Testis (tissue), 3 donors: ENCODE results near the gene BIVM. TPM values are rescaled to one million over a fixed set of nuclear protein-coding genes. Genes with fewer than 3 reads are reported as not detected.

Source experiments
- DNase-seq: peaks from one replicate; pipeline ENCODE4 v3.0.0-alpha.2; 2019
- H3K27ac ChIP-seq, 2 donors: fragments of 200-600 bp; sonication (generic); one replicate each; pipeline ENCODE4 v1.5.1; 2019
- H3K27me3 ChIP-seq: fragments of 200-600 bp; sonication (generic); one replicate; pipeline ENCODE4 v1.5.1; 2019
- H3K36me3 ChIP-seq: fragments of 200-600 bp; sonication (generic); one replicate; pipeline ENCODE4 v1.5.1; 2017; ENCODE audit warnings: low read depth; ENCODE audit errors: missing control alignments
- H3K4me1 ChIP-seq: fragments of 200-600 bp; sonication (generic); one replicate; pipeline ENCODE4 v1.5.1; 2019
- H3K4me3 ChIP-seq, 2 donors: fragments of 200-600 bp; sonication (generic); one replicate each; pipeline ENCODE4 v1.5.1; 2017 to 2019
- H3K9me3 ChIP-seq: fragments of 200-600 bp; sonication (generic); one replicate; pipeline ENCODE4 v1.5.1; 2017
- POLR2A ChIP-seq: fragments of 450-650 bp; IDR thresholded peaks from one replicate; pipeline ENCODE4 v1.6.1; 2017; ENCODE audit warnings: antibody characterized with exemption, mild to moderate bottlenecking, moderate library complexity
- WGBS, 2 donors: methylation state at CpG; one replicate each; pipeline ENCODE4 v1.1.5; 2018; 5-methylcytosine and 5-hydroxymethylcytosine counted together
- intact Hi-C: fragments of 100-400 bp; cut with DNase I; formaldehyde crosslinking; loops from one replicate; pipeline ENCODE4 v1.15.1; 2023; ENCODE audit warnings: low total_unique reads
- polyA plus RNA-seq: library from polyadenylated mRNA; stranded (reverse); fragments of 350-450 nt; fragmentation: Illumina TruSeq; extraction: RNeasy Lipid Tissue Mini Kit (QIAGEN cat#74804); gene quantifications from one replicate; pipeline ENCODE4 v1.2.3, GENCODE V29; 2014; ENCODE audit warnings: low read depth, low replicate concordance; ENCODE audit not compliant: insufficient read depth
- total RNA-seq, 2 donors: library from RNA; depleted of rRNA; stranded (reverse); fragments of >200 nt; gene quantifications; one replicate each; pipeline ENCODE4 v1.2.3, GENCODE V29; 2016
- TF ChIP-seq, protein P1 (sequence below), 3 experiments: fragments of 450-650 bp in 2 of 3; fragments of 200-600 bp in 1 of 3; sonication (generic) in 1 of 3; IDR thresholded peaks; one replicate each; pipeline ENCODE4 v1.5.1; 2016 to 2019; ENCODE audit warnings: antibody characterized with exemption in 3 of 3, mild to moderate bottlenecking in 2 of 3, moderate library complexity in 1 of 3

The BIVM gene
- total and polyA plus RNA-seq, 3 donors from 2014 or later: 4.7 to 9.1 (median 8.4) TPM

DNA sequence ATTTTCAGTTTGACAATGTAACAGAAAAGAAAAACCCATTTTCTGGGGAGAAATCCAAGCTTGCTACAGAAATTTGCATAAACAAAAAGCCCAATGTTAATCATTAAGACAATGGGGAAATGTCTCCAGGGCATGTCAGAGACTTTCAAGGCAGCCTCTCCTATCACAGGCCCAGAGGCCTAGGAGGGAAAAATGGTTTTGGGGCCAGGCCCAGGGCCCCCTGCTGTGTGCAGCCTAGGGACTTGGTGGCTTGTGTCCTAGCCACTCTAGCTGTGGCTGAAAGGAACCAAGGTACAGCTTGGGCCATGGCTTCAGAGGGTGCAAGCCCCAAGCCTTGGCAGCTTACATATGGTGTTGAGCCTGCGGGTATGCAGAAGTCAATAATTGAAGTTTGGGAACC, 17.3 kb upstream of the BIVM start:
- no peaks in the 10 kb centered on the region for H3K4me1 ChIP-seq
- 100% methylated on average over 1 of the region's 1 CpG; no CpG with 5 or more reads in 1 of the 2 donors for WGBS, 2 donors
- no peak overlapping the region for H3K4me3 ChIP-seq
- H3K27me3 ChIP-seq: no peaks in the 10 kb centered on the region
- no peak for DNase-seq
- no peaks in the 10 kb centered on the region for H3K36me3 ChIP-seq
- intact Hi-C loops: no loop called here
- H3K9me3 ChIP-seq: no peaks in the 10 kb centered on the region
- TF ChIP-seq, protein P1, sequence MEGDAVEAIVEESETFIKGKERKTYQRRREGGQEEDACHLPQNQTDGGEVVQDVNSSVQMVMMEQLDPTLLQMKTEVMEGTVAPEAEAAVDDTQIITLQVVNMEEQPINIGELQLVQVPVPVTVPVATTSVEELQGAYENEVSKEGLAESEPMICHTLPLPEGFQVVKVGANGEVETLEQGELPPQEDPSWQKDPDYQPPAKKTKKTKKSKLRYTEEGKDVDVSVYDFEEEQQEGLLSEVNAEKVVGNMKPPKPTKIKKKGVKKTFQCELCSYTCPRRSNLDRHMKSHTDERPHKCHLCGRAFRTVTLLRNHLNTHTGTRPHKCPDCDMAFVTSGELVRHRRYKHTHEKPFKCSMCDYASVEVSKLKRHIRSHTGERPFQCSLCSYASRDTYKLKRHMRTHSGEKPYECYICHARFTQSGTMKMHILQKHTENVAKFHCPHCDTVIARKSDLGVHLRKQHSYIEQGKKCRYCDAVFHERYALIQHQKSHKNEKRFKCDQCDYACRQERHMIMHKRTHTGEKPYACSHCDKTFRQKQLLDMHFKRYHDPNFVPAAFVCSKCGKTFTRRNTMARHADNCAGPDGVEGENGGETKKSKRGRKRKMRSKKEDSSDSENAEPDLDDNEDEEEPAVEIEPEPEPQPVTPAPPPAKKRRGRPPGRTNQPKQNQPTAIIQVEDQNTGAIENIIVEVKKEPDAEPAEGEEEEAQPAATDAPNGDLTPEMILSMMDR (IDR thresholded peaks at IDR 0.05): no peak
- no peak for TF ChIP-seq POLR2A
- no peak overlapping the region for H3K27ac ChIP-seq

DNA sequence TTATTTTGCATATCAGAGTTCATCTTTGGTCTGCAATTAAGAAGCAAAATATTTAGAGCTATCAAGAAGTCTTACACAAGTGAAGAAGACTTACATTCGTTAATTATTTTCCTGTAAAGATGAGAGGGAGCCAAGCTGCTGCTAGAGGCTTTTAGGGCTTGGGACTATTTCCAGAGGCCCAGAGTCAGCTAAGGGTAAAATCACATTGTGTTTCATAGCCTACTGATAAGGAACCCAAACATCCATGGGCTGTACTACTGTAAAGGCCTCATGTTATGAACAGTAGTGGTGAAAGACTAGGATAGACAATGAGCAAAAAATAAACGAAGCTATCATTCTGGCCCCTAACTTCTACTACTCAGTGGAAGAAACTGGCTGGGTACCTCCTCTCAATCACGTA, 14.4 kb upstream of the BIVM start:
- intact Hi-C loops: no loop called here
- Histone ChIP-seq H3K36me3 (no peaks in the 10 kb centered on the region), H3K4me1 (no peaks in the 10 kb centered on the region), H3K4me3 (no peak overlapping the region), H3K9me3 (no peaks in the 10 kb centered on the region), H3K27ac (no peak overlapping the region), H3K27me3 (no peaks in the 10 kb centered on the region)
- DNase-seq: no peak
- 49 to 59% methylated on average over 3 of the region's 3 CpGs for WGBS, 2 donors
- TF ChIP-seq, protein P1 (IDR thresholded peaks at IDR 0.05): no peak
- TF ChIP-seq POLR2A: no peak

DNA sequence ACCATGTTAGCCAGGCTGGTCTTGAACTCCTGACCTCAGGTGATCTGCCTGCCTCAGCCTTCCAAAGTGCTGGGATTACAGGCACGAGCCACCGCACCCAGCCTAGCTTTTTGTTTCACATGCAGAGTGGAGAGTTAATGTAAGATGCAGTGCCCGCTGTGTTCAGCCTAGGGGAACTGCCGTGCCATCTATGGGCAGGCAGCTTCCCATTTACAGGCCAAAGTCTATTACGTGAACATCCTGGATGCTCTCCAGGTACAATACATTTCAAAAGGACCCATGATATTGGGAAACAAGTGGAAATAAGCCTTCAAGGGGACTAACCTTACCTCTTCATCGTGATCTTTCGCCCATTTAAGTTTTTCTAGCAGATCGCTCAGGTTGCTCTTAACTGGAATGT, 10.2 kb upstream of the BIVM start:
- H3K36me3 ChIP-seq: no peaks in the 10 kb centered on the region
- no peak for TF ChIP-seq POLR2A
- TF ChIP-seq, protein P1 (IDR thresholded peaks at IDR 0.05): no peak
- no peaks in the 10 kb centered on the region for H3K27me3 ChIP-seq
- DNase-seq: no peak
- H3K27ac ChIP-seq: no peak overlapping the region
- WGBS, 2 donors: 90 to 96% methylated on average over 8 of the region's 8 CpGs
- H3K4me3 ChIP-seq: no peak overlapping the region
- H3K4me1 ChIP-seq: no peaks in the 10 kb centered on the region
- H3K9me3 ChIP-seq: no peaks in the 10 kb centered on the region
- intact Hi-C loops: no loop called here

DNA sequence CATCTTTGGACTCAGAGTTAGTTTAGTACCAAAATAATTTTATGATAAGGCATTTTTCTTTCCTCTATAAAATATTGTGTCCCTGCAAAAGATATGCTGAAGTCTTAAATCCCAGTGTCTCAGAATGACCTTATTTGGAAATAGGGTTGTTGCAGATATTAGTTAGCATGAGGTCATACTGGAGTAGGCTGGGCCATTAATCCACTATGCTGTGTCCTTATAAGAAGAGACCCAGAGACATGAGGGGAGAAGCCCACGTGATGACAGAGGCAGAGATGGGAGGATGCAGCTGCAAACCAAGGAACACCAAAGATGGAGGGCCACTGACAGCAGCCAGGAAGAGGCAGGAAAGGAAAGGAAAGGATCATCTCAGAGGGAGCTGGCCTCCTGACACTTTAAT, 6.5 kb upstream of the BIVM start:
- Histone ChIP-seq H3K36me3 (no peaks in the 10 kb centered on the region), H3K9me3 (no peaks in the 10 kb centered on the region), H3K4me1 (no peaks in the 10 kb centered on the region), H3K4me3 (no peak overlapping the region), H3K27ac (no peak overlapping the region), H3K27me3 (no peaks in the 10 kb centered on the region)
- intact Hi-C loops: no loop called here
- no peak for DNase-seq
- WGBS, 2 donors: 83 to 93% methylated on average over 1 of the region's 1 CpG
- TF ChIP-seq POLR2A: no peak
- TF ChIP-seq, protein P1 (IDR thresholded peaks at IDR 0.05): no peak

DNA sequence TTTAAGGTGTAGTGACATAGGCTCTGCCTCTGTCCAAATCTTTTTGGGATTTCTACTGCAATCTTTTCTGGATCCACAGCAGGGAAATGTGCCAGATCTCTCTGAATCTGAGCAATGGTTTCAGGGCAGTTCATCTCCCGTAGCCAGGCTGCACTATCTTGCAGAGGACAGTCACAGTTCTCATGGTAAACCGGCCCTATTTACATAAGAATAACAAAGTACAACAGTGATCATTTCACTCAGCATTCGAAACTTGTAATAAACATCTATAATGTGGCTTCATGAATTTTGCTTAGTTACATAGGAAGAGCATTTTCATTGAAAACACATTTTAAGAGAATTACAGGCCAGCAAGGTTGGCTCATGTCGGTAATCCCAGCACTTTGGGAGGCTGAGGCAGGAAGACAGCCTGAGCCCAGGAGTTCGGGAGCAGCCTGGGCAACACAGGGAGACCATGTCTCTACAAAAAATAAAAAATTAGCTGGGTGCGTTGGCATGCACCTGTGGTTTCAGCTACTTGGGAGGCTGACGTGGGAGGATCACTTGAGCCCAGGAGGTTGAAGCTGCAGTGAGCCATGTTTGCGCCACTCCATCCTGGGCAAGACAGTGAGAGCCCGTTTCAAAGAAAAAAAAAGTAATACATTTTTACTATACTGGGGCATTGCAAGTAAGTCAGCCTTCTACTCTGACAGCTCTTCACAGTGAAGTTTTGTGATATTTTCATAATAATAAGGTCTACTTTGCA, 5.1 kb upstream of the BIVM start:
- H3K36me3 ChIP-seq: no peaks in the 10 kb centered on the region

More for the DNA sequence above, 5.1 kb upstream of the BIVM start:
- 86 to 93% methylated on average over 9 of the region's 9 CpGs for WGBS, 2 donors
- no peak for TF ChIP-seq POLR2A
- TF ChIP-seq, protein P1 (IDR thresholded peaks at IDR 0.05): no peak
- H3K9me3 ChIP-seq: no peaks in the 10 kb centered on the region
- intact Hi-C loops: no loop called here
- H3K4me3 ChIP-seq: no peak overlapping the region
- no peaks in the 10 kb centered on the region for H3K4me1 ChIP-seq
- no peaks in the 10 kb centered on the region for H3K27me3 ChIP-seq
- no peak overlapping the region for H3K27ac ChIP-seq
- DNase-seq: no peak
